ENCODE data around the gene MET. TPM values are rescaled to one million over a fixed set of nuclear protein-coding genes. Genes with fewer than 3 reads are reported as not detected.

Gene MET
- total RNA-seq, 1 experiment from 2014 or later, result 200 TPM

DNA sequence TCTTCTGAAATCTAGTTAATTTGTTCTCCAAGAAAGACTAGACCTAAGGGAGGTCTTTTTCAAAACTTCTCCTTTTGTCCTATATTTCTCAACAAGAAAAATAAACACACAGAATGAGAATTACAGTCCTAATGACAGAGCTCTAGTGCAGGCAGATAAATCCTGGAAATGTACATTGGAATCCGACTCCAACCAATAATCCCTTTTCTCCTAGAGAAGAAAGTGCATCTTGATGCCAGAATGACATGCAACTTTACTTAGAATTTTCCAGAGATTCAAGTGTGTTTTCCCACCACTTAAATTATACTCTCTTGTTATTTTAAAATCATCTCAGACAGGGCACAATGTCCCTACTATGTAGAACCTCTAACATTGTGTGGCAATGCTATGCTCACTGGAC lies 68.2 kb downstream of the MET start:
- CTCF ChIA-PET, result no interaction called here
- Histone ChIP-seq H3K4me1 (ENCODE audit: control insufficient read depth in 1 of 2, insufficient read depth in 2 of 2, low read length in 2 of 2) (peaks cover 9 to 20% of the 10 kb centered on the region in 2 experiments; a peak in 3 of 4 replicates), H3K9ac (ENCODE audit: low read length) (no peak overlapping the region), H3K4me3 (replicated peaks in 1 of 2; ENCODE audit: low read depth in 1 of 2, low read length in 2 of 2) (no peak overlapping the region), H3K9me2 (ENCODE audit: insufficient read depth) (no peaks in the 10 kb centered on the region), H3K36me3 (ENCODE audit: control insufficient read depth in 1 of 2, insufficient read depth in 2 of 2, low read length in 2 of 2) (peaks cover 17 to 76% of the 10 kb centered on the region in 2 experiments), H3K27me3 (ENCODE audit: insufficient read depth, low read length) (no peaks in the 10 kb centered on the region), H3K4me2 (ENCODE audit: low read length) (no peak overlapping the region), H4K20me1 (ENCODE audit: insufficient read depth) (peaks cover 4% of the 10 kb centered on the region; the same call in 1 of the 2 replicates), H3K9me3 (ENCODE audit: control insufficient read depth in 1 of 2, insufficient read depth in 1 of 2, low read depth in 1 of 2, low read length in 2 of 2) (no peaks in the 10 kb centered on the region), H3K79me2 (ENCODE audit: insufficient read depth, low read length) (peaks cover 84% of the 10 kb centered on the region), H2AFZ (ENCODE audit: low read depth, low read length, poor library complexity, severe bottlenecking) (no peak overlapping the region), H3K27ac (ENCODE audit: low read depth, low read length) (no peak overlapping the region)
- TF ChIP-seq POLR2A (IDR thresholded peaks at IDR 0.05; ENCODE audit: borderline replicate concordance, extremely low read depth, insufficient read depth, insufficient read length), result no peak
- TF ChIP-seq, protein P1, sequence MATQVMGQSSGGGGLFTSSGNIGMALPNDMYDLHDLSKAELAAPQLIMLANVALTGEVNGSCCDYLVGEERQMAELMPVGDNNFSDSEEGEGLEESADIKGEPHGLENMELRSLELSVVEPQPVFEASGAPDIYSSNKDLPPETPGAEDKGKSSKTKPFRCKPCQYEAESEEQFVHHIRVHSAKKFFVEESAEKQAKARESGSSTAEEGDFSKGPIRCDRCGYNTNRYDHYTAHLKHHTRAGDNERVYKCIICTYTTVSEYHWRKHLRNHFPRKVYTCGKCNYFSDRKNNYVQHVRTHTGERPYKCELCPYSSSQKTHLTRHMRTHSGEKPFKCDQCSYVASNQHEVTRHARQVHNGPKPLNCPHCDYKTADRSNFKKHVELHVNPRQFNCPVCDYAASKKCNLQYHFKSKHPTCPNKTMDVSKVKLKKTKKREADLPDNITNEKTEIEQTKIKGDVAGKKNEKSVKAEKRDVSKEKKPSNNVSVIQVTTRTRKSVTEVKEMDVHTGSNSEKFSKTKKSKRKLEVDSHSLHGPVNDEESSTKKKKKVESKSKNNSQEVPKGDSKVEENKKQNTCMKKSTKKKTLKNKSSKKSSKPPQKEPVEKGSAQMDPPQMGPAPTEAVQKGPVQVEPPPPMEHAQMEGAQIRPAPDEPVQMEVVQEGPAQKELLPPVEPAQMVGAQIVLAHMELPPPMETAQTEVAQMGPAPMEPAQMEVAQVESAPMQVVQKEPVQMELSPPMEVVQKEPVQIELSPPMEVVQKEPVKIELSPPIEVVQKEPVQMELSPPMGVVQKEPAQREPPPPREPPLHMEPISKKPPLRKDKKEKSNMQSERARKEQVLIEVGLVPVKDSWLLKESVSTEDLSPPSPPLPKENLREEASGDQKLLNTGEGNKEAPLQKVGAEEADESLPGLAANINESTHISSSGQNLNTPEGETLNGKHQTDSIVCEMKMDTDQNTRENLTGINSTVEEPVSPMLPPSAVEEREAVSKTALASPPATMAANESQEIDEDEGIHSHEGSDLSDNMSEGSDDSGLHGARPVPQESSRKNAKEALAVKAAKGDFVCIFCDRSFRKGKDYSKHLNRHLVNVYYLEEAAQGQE (IDR thresholded peaks at IDR 0.05; ENCODE audit: low read depth), result no peak
- no peak for TF ChIP-seq ZFX (IDR thresholded peaks at IDR 0.05)
- TF ChIP-seq, protein P2, sequence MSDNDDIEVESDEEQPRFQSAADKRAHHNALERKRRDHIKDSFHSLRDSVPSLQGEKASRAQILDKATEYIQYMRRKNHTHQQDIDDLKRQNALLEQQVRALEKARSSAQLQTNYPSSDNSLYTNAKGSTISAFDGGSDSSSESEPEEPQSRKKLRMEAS (IDR thresholded peaks at IDR 0.05), result no peak
- TF ChIP-seq TCF7L2 (IDR thresholded peaks at IDR 0.05; ENCODE audit: borderline replicate concordance, extremely low read depth, insufficient read depth, insufficient read length), result no peak
- TF ChIP-seq RAD21 (IDR thresholded peaks at IDR 0.05; ENCODE audit: low read depth), result no peak
- no peak for TF ChIP-seq EGR1 (IDR thresholded peaks at IDR 0.05; ENCODE audit: low read depth)
- DNase-seq (ENCODE audit: low read depth, low spot score) (no peak), ATAC-seq (no peak)
- RAD21 ChIA-PET (ENCODE audit: low non-redundant PET in 1 of 2, low total read pairs in 2 of 2, uncharacterized antibody in 2 of 2, unreplicated experiment in 2 of 2), result no interaction called here
- intact Hi-C loops (cut with micrococcal nuclease), result no loop called here
- no TSS peak for BruUV-seq (replicated peaks)
- POLR2A ChIA-PET, result no interaction called here

Data from HCT116 (cell line).